ENCODE data around the gene OR6K2.

The OR6K2 gene

GRCh38 chr1:158681606-158682005 lies 18.8 kb downstream of the OR6K2 start:
- no peak for DNase-seq

GRCh38 chr1:158679289-158679688 lies 21.2 kb downstream of the OR6K2 start:
- DNase-seq = no peak

- DNase-seq = no peak
These were observed 24.7 kb downstream of the OR6K2 start for GRCh38 chr1:158675563-158676323.

GRCh38 chr1:158674302-158674701 lies 26.1 kb downstream of the OR6K2 start:
- DNase-seq = no peak

GRCh38 chr1:158666037-158666436 lies 34.4 kb downstream of the OR6K2 start:
- DNase-seq = no peak

GRCh38 chr1:158654571-158654970 lies 45.9 kb downstream of the OR6K2 start:
- DNase-seq = no peak

- DNase-seq = no peak
These were observed 46.4 kb downstream of the OR6K2 start for GRCh38 chr1:158654086-158654485.

- DNase-seq = no peak
These were observed 47.6 kb downstream of the OR6K2 start for GRCh38 chr1:158652721-158653334.

Data from fibroblast of upper back skin (primary cell).